Stimulated activated CD4-positive, alpha-beta T cell treated with anti-CD3 and anti-CD28 coated beads, Interleukin-1b, Interleukin-23, amount 100 ng/mL, for 4 hours (primary cell): ENCODE results near the gene SCFD2.
A peak's percentile ranks its signal among the peaks of the same experiment; 100 is the strongest.

Source experiments
- DNase-seq, 2 donors: peaks; one replicate each; pipeline ENCODE4 v3.0.0-alpha.2; 2020; ENCODE audit warnings: low read depth in 2 of 2

SCFD2 gene

GRCh38 chr4:52987392-52988056, 378.3 kb downstream of the SCFD2 start:
- no peak for DNase-seq

GRCh38 chr4:52984462-52984881, 381.4 kb downstream of the SCFD2 start:
- DNase-seq: no peak

- DNase-seq: peak in 1 of 2 donors; percentile 3
Observed at GRCh38 chr4:52983563-52984303, 382.1 kb downstream of the SCFD2 start.

GRCh38 chr4:52982946-52983340, 382.9 kb downstream of the SCFD2 start:
- no peak for DNase-seq

- DNase-seq: no peak
Observed at GRCh38 chr4:52982255-52982945, 383.5 kb downstream of the SCFD2 start.

DNA sequence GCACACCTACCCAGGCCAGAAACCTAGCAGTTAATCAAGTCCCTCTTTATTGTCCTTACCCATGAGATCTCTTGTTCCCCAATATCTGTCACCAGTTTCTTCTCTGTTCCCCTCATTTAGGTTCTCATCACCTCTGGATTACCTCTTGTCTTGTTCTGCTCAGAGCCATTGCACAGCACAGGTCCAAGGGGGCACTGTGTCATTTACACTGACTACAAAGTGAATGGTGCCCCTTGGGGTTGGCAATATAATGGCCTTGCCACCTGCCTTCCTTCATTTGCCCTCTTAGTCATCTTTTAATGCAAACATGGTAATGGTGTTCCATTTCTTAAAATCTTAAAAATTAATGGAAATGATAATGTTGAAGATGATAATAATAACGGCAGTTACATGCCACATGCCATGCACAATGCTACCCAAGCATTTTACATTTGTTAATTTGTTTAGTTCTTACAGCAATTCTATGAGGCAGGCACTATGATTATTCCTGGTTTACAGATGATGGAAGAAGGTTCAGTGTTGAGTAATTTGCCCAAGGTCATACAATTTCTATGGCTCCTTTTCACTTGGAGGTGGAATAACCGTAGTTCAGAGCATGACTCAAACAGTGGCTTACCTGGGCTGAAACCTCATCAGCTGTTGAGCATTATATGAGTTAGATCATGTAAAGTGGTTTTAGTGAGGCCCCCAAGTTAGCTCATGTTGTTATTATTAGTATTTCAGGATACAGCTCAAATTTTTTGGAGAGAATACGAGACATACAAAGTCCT, 385.9 kb downstream of the SCFD2 start:
- no peak for DNase-seq

GRCh38 chr4:52979020-52979419, 386.8 kb downstream of the SCFD2 start:
- no peak for DNase-seq

DNA sequence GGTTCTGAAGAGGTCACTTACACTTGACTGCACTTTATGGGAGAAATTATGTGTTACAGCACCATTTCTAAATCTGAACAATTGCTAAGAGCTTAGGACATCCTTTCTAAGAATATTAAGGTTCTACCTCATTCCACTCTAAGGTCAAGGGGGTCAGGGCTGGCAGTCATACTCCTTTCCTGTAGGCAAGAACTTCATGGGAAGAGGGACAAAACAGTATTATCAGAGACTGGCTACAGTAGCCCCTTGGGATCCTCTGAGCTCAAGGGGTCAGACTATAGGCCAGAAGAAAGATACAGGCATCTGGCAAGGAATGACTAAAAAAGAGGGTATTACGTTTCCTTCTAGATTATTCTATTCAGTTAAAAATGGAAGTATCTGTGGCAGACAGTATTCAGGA, 388.6 kb downstream of the SCFD2 start:
- no peak for DNase-seq

DNA sequence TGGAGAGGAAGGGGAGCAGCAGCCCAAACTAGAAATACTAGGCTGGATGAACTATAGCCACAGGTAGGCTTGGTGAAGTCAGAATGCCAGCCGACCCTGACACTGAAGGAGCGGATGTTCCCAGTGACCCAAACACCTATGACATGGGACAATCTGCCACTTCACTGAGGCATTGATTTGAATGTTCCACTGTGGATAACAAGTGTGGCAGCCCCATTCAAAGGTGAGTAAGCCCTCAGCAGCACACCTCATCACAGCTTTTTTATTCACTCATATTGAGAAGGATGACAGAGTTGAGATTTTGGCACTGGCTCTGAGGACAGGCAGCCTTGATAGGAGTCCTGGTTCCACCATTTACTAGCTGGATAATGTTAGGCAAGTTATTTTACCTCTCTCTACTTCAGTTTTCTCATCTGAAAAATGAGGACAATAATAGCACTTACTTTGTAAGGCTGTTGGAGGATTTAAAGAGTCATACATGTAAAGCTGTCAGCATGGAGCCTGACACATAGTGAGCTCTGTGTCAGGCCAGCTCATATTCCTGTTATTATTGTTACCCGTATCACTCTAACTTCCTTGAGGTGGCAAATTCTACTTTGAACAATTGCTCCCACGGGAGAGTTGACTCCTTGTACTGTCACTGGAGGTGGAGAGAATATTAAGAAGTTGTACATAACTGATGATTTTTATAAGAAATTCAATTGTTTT, 389.2 kb downstream of the SCFD2 start:
- DNase-seq: no peak

GRCh38 chr4:52968691-52969090, 397.2 kb downstream of the SCFD2 start:
- no peak for DNase-seq

DNA sequence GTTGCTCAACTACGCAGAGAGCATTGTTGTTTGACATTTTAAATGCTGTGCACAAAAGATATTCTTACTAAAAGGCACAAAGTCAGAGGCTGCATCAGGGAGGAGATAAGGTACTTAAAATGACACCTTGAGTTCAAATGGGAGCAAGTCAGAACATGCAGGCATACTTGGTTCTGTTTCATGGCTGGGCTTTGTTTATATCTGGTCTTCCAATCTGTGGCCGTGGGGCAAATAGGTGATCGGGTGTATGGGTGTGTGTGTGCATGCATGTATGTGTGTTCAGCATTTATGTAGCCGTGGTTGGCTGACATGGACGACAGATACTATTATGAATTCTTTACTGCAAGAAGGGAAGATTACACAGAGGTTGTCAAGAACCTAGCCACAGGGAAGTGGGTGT, 397.6 kb downstream of the SCFD2 start:
- DNase-seq: no peak

GRCh38 chr4:52966781-52967180, 399.1 kb downstream of the SCFD2 start:
- DNase-seq: no peak

- no peak for DNase-seq
Observed at GRCh38 chr4:52966172-52966571, 399.7 kb downstream of the SCFD2 start.

- DNase-seq: no peak
Observed at GRCh38 chr4:52964561-52965101, 401.2 kb downstream of the SCFD2 start.

GRCh38 chr4:52964011-52964410, 401.9 kb downstream of the SCFD2 start:
- no peak for DNase-seq

DNA sequence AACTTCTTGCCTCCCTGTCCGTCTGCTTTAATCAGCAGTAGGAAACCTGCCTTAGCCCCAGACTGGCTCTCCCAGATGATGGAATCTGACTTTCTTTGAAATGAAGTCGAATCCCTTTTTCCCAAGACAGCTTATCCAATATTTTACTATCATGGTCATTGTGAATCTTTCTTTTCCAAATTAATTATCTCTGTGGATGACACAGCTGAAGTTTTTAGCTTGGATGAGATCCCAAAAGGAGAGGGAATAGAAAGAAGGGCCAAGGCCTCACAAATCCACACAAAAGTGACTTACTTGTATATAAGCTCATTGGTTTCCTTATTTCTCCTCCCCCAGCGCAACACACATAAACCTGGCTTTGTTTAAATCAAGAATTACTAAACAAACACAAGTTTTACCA, 403.1 kb downstream of the SCFD2 start:
- DNase-seq: no peak

DNA sequence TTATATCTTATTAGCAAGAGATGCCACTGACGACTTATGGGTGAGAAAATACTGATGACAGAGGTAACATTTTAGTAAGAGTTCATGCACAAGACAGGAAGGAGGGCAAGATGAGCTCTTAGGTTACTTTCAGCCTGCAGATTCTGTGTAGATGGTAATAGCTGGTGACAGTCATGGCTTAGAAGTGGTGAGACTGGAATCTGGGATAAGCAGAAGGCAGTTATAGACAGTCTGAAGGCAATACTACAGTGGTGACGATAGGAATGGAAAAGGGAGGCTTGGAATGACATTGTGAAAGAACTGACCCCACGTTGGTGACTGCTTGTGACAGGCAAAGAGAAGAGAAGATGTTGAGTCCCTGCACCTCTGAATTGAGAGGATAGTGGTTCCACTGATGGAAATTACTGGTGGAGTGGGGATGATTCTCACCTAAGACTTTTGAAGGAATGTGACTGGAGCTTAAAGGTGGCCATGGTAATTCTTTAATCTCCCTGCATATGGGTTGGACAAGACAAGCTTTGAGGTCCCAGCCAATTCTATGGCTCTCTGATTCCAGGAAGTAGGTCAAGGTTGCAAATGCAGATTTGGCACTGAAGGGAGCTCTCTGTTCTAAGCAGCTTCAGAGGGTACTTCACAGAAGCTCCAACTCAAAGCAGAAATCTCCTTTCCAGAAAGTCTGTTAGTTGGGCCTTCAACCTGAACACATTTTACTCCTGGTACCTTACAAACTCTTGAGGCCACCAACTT, 404.0 kb downstream of the SCFD2 start:
- DNase-seq: no peak

GRCh38 chr4:52959541-52959940, 406.3 kb downstream of the SCFD2 start:
- DNase-seq: no peak

- no peak for DNase-seq
Observed at GRCh38 chr4:52957835-52958631, 407.8 kb downstream of the SCFD2 start.
